IMR-90 (cell line): Measurements from ENCODE around the gene SYN1. TPM values are rescaled to one million over a fixed set of nuclear protein-coding genes. Genes with fewer than 3 reads are reported as not detected.

Experiments
- ATAC-seq: fragments of 200-7000 bp; cut with Tn5 transposase; 2 replicates; pipeline ENCODE4 v1.9.1; 2020; ENCODE audit warnings: low read depth, mild to moderate bottlenecking, moderate library complexity
- BruUV-seq: library from RNA; stranded (reverse); fragments of 400-500 nt; replicated peaks from 2 replicates; lab custom pipeline; 2021; lab: Mats Ljungman, UMichigan
- CTCF ChIA-PET: fragments of 300-600 bp; formaldehyde crosslinking; extraction: SDS; loops from one replicate; lab custom pipeline; 2021; ENCODE audit warnings: antibody characterized with exemption; lab: Yijun Ruan, JAX
- POLR2A ChIA-PET: fragments of 300-600 bp; sonication (Branson Sonifier 250); formaldehyde crosslinking; loops from one replicate; lab custom pipeline; 2022; ENCODE audit warnings: antibody characterized with exemption; ENCODE audit not compliant: unreplicated experiment; lab: Charles Lee
- DNase-seq: peaks from one replicate; pipeline ENCODE4 v3.0.0; 2013
- H2AFZ ChIP-seq: replicated peaks from 2 replicates; pipeline ENCODE3; 2013; ENCODE audit warnings: low read length, mild to moderate bottlenecking; ENCODE audit not compliant: poor library complexity
- H2AK5ac ChIP-seq: 2 replicates; pipeline ENCODE4 v1.6.1; 2013; ENCODE audit warnings: low read depth, low read length, inconsistent platforms
- H2AK9ac ChIP-seq: replicated peaks from 2 replicates; pipeline ENCODE3; 2013; ENCODE audit warnings: mild to moderate bottlenecking, low read depth, low read length, moderate library complexity; ENCODE audit not compliant: poor library complexity
- H2BK120ac ChIP-seq: 2 replicates; pipeline ENCODE4 v1.6.1; 2013; ENCODE audit warnings: low read depth, low read length, inconsistent platforms
- H2BK15ac ChIP-seq: 3 replicates; pipeline ENCODE4 v1.6.1; 2013; ENCODE audit warnings: low read depth, low read length, inconsistent platforms
- H2BK20ac ChIP-seq: 2 replicates; pipeline ENCODE4 v1.6.1; 2013; ENCODE audit warnings: low read depth, mild to moderate bottlenecking, inconsistent platforms, low read length, moderate library complexity
- H2BK5ac ChIP-seq: 2 replicates; pipeline ENCODE4 v1.6.1; 2013; ENCODE audit warnings: mild to moderate bottlenecking, low read depth, low read length, inconsistent platforms; ENCODE audit not compliant: poor library complexity, severe bottlenecking
- H3K14ac ChIP-seq: replicated peaks from 2 replicates; pipeline ENCODE4 v1.6.1; 2013; ENCODE audit warnings: low read depth, low read length, inconsistent platforms
- H3K18ac ChIP-seq: 2 replicates; pipeline ENCODE4 v1.6.1; 2013; ENCODE audit warnings: low read depth, low read length, control low read depth
- H3K23ac ChIP-seq: 2 replicates; pipeline ENCODE4 v1.6.1; 2013; ENCODE audit warnings: low read depth, low read length, inconsistent platforms
- H3K27ac ChIP-seq: 2 replicates; pipeline ENCODE4 v1.5.1; 2013; ENCODE audit warnings: mild to moderate bottlenecking, control low read depth, low read length; ENCODE audit not compliant: insufficient read depth
- H3K27me3 ChIP-seq: 2 replicates; pipeline ENCODE4 v1.6.1; 2013; ENCODE audit warnings: low read length; ENCODE audit not compliant: control insufficient read depth, insufficient read depth
- H3K36me3 ChIP-seq: 2 replicates; pipeline ENCODE4 v1.6.1; 2013; ENCODE audit warnings: low read length, mixed read lengths; ENCODE audit not compliant: control insufficient read depth, insufficient read depth
- H3K4ac ChIP-seq: 2 replicates; pipeline ENCODE4 v1.6.1; 2013; ENCODE audit warnings: low read depth, low read length, inconsistent platforms
- H3K4me1 ChIP-seq: 2 replicates; pipeline ENCODE4 v1.6.1; 2013; ENCODE audit warnings: low read length, mixed read lengths; ENCODE audit not compliant: control insufficient read depth, insufficient read depth
- H3K4me2 ChIP-seq: 2 replicates; pipeline ENCODE4 v1.6.1; 2013; ENCODE audit warnings: low read depth, mild to moderate bottlenecking, control low read depth, low read length, moderate library complexity
- H3K4me3 ChIP-seq: 2 replicates; pipeline ENCODE4 v1.5.1; 2013; ENCODE audit warnings: low read depth, mild to moderate bottlenecking, control low read depth, low read length, moderate library complexity; ENCODE audit not compliant: insufficient read depth
- H3K56ac ChIP-seq: 2 replicates; pipeline ENCODE4 v1.6.1; 2013; ENCODE audit warnings: low read length, inconsistent platforms; ENCODE audit not compliant: insufficient read depth; ENCODE audit errors: extremely low read depth
- H3K79me1 ChIP-seq, 2 experiments: 2 replicates each; pipeline ENCODE4 v1.6.1; 2013; ENCODE audit warnings: low read length in 2 of 2, inconsistent platforms in 1 of 2, low read depth in 1 of 2
- H3K9ac ChIP-seq: 2 replicates; pipeline ENCODE4 v1.6.1; 2013; ENCODE audit warnings: low read depth, low read length, control low read depth
- H3K9me1 ChIP-seq: 2 replicates; pipeline ENCODE4 v1.6.1; 2013; ENCODE audit warnings: low read length, inconsistent platforms; ENCODE audit not compliant: insufficient read depth
- H3K9me3 ChIP-seq: 2 replicates; pipeline ENCODE4 v1.6.1; 2013; ENCODE audit warnings: low read length; ENCODE audit not compliant: control insufficient read depth, insufficient read depth
- H4K20me1 ChIP-seq: 2 replicates; pipeline ENCODE4 v1.6.1; 2013; ENCODE audit warnings: low read length, inconsistent platforms; ENCODE audit not compliant: insufficient read depth
- H4K5ac ChIP-seq: 2 replicates; pipeline ENCODE4 v1.6.1; 2013; ENCODE audit warnings: mild to moderate bottlenecking, low read depth, low read length, control low read depth
- H4K8ac ChIP-seq, 2 experiments: 2 replicates each; pipeline ENCODE4 v1.6.1; 2013; ENCODE audit warnings: low read depth in 2 of 2, low read length in 2 of 2, control low read depth in 1 of 2, inconsistent platforms in 1 of 2
- H4K91ac ChIP-seq: 2 replicates; pipeline ENCODE4 v1.6.1; 2013; ENCODE audit warnings: low read depth, low read length, inconsistent platforms; ENCODE audit not compliant: insufficient read depth
- BHLHE40 ChIP-seq: fragments of 150-350 bp; IDR thresholded peaks from 2 replicates; pipeline ENCODE4 v1.6.1; 2016; ENCODE audit warnings: mild to moderate bottlenecking, low read depth, low read length
- CEBPB ChIP-seq: IDR thresholded peaks from 2 replicates; pipeline ENCODE4 v1.6.1; 2012; ENCODE audit warnings: low read depth, low read length, improper control_type of control experiment
- CHD1 ChIP-seq: IDR thresholded peaks from 2 replicates; pipeline ENCODE4 v1.6.1; 2012; ENCODE audit warnings: low read depth, low read length, improper control_type of control experiment
- CTCF ChIP-seq: conservative IDR thresholded peaks from 2 replicates; pipeline ENCODE4 v1.5.1; 2012; ENCODE audit warnings: mild to moderate bottlenecking, low read depth, low read length, improper control_type of control experiment
- FOS ChIP-seq: fragments of 150-350 bp; IDR thresholded peaks from 2 replicates; pipeline ENCODE4 v1.6.1; 2016; ENCODE audit warnings: low read depth, low read length
- MAFK ChIP-seq: IDR thresholded peaks from 2 replicates; pipeline ENCODE4 v1.6.1; 2012; ENCODE audit warnings: low read depth, low read length, improper control_type of control experiment
- MAZ ChIP-seq: IDR thresholded peaks from 2 replicates; pipeline ENCODE4 v1.6.1; 2012; ENCODE audit warnings: low read depth, mild to moderate bottlenecking, low read length, improper control_type of control experiment, moderate library complexity, borderline replicate concordance
- MXI1 ChIP-seq: IDR thresholded peaks from 2 replicates; pipeline ENCODE4 v1.6.1; 2012; ENCODE audit warnings: low read depth, mild to moderate bottlenecking, low read length, moderate library complexity, borderline replicate concordance
- NFE2L2 ChIP-seq: fragments of 150-350 bp; IDR thresholded peaks from 2 replicates; pipeline ENCODE4 v1.6.1; 2016; ENCODE audit warnings: low read depth, mild to moderate bottlenecking, low read length
- POLR2A ChIP-seq: IDR thresholded peaks from 2 replicates; pipeline ENCODE4 v1.6.1; 2012; ENCODE audit warnings: mild to moderate bottlenecking, low read depth, low read length
- RAD21 ChIP-seq: IDR thresholded peaks from 2 replicates; pipeline ENCODE4 v1.6.1; 2012; ENCODE audit warnings: low read length, improper control_type of control experiment
- RCOR1 ChIP-seq: IDR thresholded peaks from 2 replicates; pipeline ENCODE4 v1.6.1; 2012; ENCODE audit warnings: mild to moderate bottlenecking, low read length, improper control_type of control experiment; ENCODE audit not compliant: insufficient replicate concordance
- RFX5 ChIP-seq: IDR thresholded peaks from 2 replicates; pipeline ENCODE4 v1.8.0; 2012; ENCODE audit warnings: low read depth, mild to moderate bottlenecking, low read length, moderate library complexity
- SMC3 ChIP-seq: fragments of 150-350 bp; IDR thresholded peaks from 2 replicates; pipeline ENCODE4 v1.6.1; 2016; ENCODE audit warnings: low read depth, mild to moderate bottlenecking, antibody characterized with exemption, low read length, moderate library complexity
- USF2 ChIP-seq: fragments of 150-350 bp; IDR thresholded peaks from 2 replicates; pipeline ENCODE4 v1.6.1; 2017; ENCODE audit warnings: mild to moderate bottlenecking, antibody characterized with exemption, low read length, low read depth
- WGBS, 2 experiments: methylation state at CpG; one replicate each; pipeline versions ENCODE4 v1.1.5 to v1.1.7; 2013; ENCODE audit warnings: missing lambda C conversion rate in 2 of 2; ENCODE audit not compliant: insufficient read length in 1 of 2; ENCODE audit errors: extremely low coverage in 2 of 2; 5-methylcytosine and 5-hydroxymethylcytosine counted together
- dilution Hi-C: fragments of 300-500 bp; cut with HindIII; formaldehyde crosslinking; loops from one replicate; pipeline ENCODE4 v1.14.3; 2018; ENCODE audit warnings: low sequenced_read_pairs; ENCODE audit not compliant: unreplicated experiment
- in situ Hi-C: fragments of 300-500 bp; cut with MboI; formaldehyde crosslinking; loops from 3 replicates; pipeline ENCODE4 v1.14.3; 2019; ENCODE audit warnings: low sequenced_read_pairs, inconsistent platforms, mixed read lengths
- intact Hi-C: fragments of 100-400 bp; cut with micrococcal nuclease; formaldehyde crosslinking; loops from 2 replicates; pipeline ENCODE4 v1.10.0; 2022
- polyA plus RNA-seq, 3 experiments: library from polyadenylated mRNA; depleted of rRNA; stranded (reverse); fragments of >200 nt; gene quantifications; 2 replicates each; pipeline ENCODE4 v1.2.3, GENCODE V29; 2012; ENCODE audit warnings: low replicate concordance in 1 of 3
- total RNA-seq: library from RNA; depleted of rRNA; stranded (reverse); fragments of >200 nt; gene quantifications from 2 replicates; pipeline ENCODE4 v1.2.3, GENCODE V29; 2012
- TF ChIP-seq, protein P1 (sequence below): fragments of 150-350 bp; IDR thresholded peaks from 2 replicates; pipeline ENCODE4 v1.6.1; 2016; ENCODE audit warnings: low read depth, mild to moderate bottlenecking, low read length, moderate library complexity, borderline replicate concordance

Gene SYN1
- total and polyA plus RNA-seq, 2 of the 4 experiments (the other 2 are of a cell fraction), result under 0.01 to 0.56 TPM

GRCh38 chrX:47620303-47620685 lies 637 bp upstream of the SYN1 start:
- DNase-seq (no peak), ATAC-seq (no peak)
- no TSS peak for BruUV-seq
- WGBS, 2 experiments, result no CpG with 5 or more reads among the region's 9 CpGs
- Histone ChIP-seq H3K9me1 (no peaks in the 10 kb centered on the region), H3K14ac (no peak overlapping the region), H3K9me3 (no peaks in the 10 kb centered on the region), H4K91ac (no peak overlapping the region), H3K27ac (no peak overlapping the region), H4K5ac (no peak overlapping the region), H3K56ac (no peak overlapping the region), H2AK9ac (no peak overlapping the region), H2BK15ac (no peak overlapping the region), H3K4me2 (no peak overlapping the region), H3K4me1 (no peaks in the 10 kb centered on the region), H2BK120ac (no peak overlapping the region), H2BK20ac (no peak overlapping the region), H3K18ac (no peak overlapping the region), H3K23ac (no peak overlapping the region), H4K20me1 (no peaks in the 10 kb centered on the region), H2AK5ac (no peak overlapping the region), H3K9ac (no peak overlapping the region), H3K4ac (no peak overlapping the region), H4K8ac (no peak overlapping the region), H3K36me3 (no peaks in the 10 kb centered on the region), H2BK5ac (no peak overlapping the region), H3K4me3 (no peak overlapping the region), H3K79me1 (no peaks in the 10 kb centered on the region), H2AFZ (no peak overlapping the region), H3K27me3 (peaks cover 7% of the 10 kb centered on the region; the same call in 1 of the 2 replicates)
- in situ Hi-C loops (no loop called here), intact Hi-C loops (no loop called here), dilution Hi-C loops (no loop called here)
- ChIA-PET POLR2A (no interaction called here), CTCF (interaction anchor here (0.8 kb wide), 1 partner anchor 81 kb away, joined by 3 read pairs; no protein-coding TSS in a partner anchor)
- TF ChIP-seq RAD21, result no peak
- TF ChIP-seq, protein P1, sequence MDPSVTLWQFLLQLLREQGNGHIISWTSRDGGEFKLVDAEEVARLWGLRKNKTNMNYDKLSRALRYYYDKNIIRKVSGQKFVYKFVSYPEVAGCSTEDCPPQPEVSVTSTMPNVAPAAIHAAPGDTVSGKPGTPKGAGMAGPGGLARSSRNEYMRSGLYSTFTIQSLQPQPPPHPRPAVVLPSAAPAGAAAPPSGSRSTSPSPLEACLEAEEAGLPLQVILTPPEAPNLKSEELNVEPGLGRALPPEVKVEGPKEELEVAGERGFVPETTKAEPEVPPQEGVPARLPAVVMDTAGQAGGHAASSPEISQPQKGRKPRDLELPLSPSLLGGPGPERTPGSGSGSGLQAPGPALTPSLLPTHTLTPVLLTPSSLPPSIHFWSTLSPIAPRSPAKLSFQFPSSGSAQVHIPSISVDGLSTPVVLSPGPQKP, result no peak
- TF ChIP-seq MXI1, result no peak
- TF ChIP-seq NFE2L2, result no peak
- TF ChIP-seq FOS, result no peak
- no peak for TF ChIP-seq RCOR1
- no peak for TF ChIP-seq SMC3
- TF ChIP-seq RFX5, result no peak
- no peak for TF ChIP-seq MAFK
- no peak for TF ChIP-seq CEBPB
- no peak for TF ChIP-seq MAZ
- TF ChIP-seq USF2, result no peak
- no peak for TF ChIP-seq CTCF
- no peak for TF ChIP-seq CHD1
- TF ChIP-seq BHLHE40, result no peak
- no peak for TF ChIP-seq POLR2A
